DMS153 treated with DMSO at 0.1 percent for 48 hours (cell line): ENCODE results near the gene SH3RF3.
"Not testable (repeated sequence)": the region's sequence is repeated elsewhere in the genome, so short reads cannot be mapped to it uniquely, and the experiment has no call there.

Source experiments
- DNase-seq: peaks from one replicate; lab custom pipeline; 2025; ENCODE audit not compliant: unreplicated experiment; lab: John Stamatoyannopoulos, UW

The SH3RF3 gene

GRCh38 chr2:109528811-109529501 is 400.0 kb downstream of the SH3RF3 start:
- DNase-seq, result no peak

GRCh38 chr2:109529532-109530449 is 400.8 kb downstream of the SH3RF3 start:
- no peak for DNase-seq

GRCh38 chr2:109530712-109531111 is 401.7 kb downstream of the SH3RF3 start:
- DNase-seq, result no peak

- no peak for DNase-seq
These were observed 402.2 kb downstream of the SH3RF3 start for GRCh38 chr2:109531221-109531620.

- DNase-seq, result no peak
These were observed 403.1 kb downstream of the SH3RF3 start for GRCh38 chr2:109531896-109532727.

GRCh38 chr2:109532728-109533076 is 403.7 kb downstream of the SH3RF3 start:
- no peak for DNase-seq

- no peak for DNase-seq
These were observed 404.8 kb downstream of the SH3RF3 start for GRCh38 chr2:109533823-109534222.

GRCh38 chr2:109535217-109535946 is 406.4 kb downstream of the SH3RF3 start:
- DNase-seq, result no peak

GRCh38 chr2:109536556-109536955 is 407.6 kb downstream of the SH3RF3 start:
- not testable (repeated sequence) for DNase-seq

- DNase-seq, result no peak
These were observed 408.7 kb downstream of the SH3RF3 start for GRCh38 chr2:109537565-109538222.

GRCh38 chr2:109538546-109538945 is 409.5 kb downstream of the SH3RF3 start:
- DNase-seq, result no peak

GRCh38 chr2:109542384-109542783 is 413.4 kb downstream of the SH3RF3 start:
- DNase-seq, result no peak

GRCh38 chr2:109545828-109546713 is 417.1 kb downstream of the SH3RF3 start:
- no peak for DNase-seq

- DNase-seq, result no peak
These were observed 418.3 kb downstream of the SH3RF3 start for GRCh38 chr2:109547280-109547679.

GRCh38 chr2:109549016-109549590 is 420.1 kb downstream of the SH3RF3 start:
- DNase-seq, result no peak
